GM19463 (cell line): ENCODE measurements around the gene TP53BP2.

Experiments used
- ATAC-seq: cut with Tn5 transposase; IDR thresholded peaks from one replicate; pipeline ENCODE4 v1.9.1; 2021; ENCODE audit warnings: mild to moderate bottlenecking, moderate library complexity; ENCODE audit not compliant: unreplicated experiment

Gene TP53BP2

DNA sequence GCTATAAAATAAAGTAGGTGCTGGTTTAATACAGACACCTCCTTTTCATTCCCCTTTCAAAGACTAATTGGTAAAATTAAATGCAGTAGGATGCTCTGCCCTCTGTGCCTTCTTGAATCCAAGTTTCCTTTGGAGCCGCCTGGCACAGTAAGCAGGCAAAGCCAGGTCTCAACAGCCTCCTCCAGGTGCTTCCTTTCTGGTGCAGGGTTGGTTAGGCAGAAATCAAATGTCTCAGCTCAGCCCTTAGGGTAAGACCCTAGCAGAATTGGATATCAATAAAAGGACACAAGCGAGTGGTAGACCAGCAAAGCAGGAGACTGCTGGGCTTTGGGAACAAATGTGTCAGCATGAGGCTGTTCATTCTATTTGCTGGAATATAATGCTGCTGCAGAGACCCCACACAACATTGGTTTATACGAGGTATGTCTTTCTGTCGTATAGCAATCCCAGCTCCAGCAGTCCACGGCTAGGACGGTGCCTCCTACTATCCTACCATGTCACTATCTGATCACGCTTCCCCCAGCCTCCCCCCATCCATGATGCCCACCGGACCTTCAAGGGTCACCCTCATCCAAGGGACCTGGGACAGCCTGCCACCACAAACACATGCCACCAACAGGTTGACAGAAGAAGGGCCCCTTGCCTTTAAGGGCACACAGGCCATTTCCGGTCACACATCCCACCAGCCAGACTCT is 75.0 kb downstream of the TP53BP2 start:
- no peak for ATAC-seq

DNA sequence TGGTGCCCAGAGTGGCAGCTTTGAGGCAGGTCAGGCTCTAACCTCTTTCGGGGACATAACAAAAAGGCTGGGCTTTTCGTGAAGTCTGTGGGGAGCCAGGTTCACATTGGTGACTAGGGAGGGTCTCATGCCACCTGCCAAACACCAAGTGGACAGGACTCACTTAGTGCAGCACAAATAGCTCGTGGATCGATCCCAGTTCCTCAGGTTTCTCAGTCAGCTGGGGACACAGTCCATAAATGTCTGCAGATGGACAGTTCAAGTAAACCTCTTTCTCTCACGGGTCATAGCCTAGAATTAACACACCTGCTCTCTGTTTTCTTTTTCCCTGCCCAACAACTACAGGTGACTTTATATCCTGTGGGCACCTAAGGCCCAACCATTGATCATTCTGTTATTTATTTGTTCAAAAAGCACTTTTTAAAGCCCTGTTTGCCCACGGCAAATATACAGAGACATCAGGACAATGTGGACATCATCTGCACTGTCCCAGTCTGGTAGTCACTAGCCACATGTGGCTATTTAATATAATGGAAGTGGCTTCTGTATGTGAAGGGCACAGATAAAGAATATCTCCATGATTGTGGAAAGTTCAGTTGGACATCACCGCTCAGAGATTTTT is 79.9 kb downstream of the TP53BP2 start:
- no peak for ATAC-seq

DNA sequence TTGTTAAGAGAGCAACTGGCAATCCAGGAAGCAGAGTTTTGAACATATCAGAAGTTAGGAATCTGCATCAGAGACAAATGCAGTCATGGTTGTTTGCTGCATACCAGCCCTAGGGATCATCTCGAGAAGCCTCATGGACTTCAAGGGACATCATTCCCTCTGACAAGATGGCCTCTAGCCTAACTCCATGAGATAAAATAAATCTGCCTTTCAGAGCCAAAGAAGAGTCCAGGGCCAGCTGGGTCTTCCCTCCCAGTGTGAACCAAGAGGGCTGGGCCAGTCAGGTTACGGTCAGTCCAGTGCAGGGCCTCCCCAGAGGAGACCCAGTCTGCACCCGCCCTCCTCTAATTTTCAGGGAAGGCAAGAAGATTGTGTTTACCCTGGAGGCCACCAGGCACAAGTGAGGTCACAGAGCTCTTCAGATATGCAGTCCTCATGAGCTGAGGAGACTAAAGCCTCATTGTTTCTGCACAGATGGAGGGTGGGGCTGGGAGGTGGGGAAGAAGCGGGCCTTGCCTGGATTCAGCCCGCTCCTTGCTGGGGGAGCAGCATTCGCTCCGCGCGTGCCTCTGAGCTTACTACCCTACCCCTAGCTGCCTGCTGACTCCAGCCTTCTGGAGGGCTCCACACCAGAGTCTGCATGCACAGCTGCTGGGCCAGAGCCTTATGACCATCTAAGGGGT is 80.6 kb downstream of the TP53BP2 start:
- ATAC-seq: no peak

DNA sequence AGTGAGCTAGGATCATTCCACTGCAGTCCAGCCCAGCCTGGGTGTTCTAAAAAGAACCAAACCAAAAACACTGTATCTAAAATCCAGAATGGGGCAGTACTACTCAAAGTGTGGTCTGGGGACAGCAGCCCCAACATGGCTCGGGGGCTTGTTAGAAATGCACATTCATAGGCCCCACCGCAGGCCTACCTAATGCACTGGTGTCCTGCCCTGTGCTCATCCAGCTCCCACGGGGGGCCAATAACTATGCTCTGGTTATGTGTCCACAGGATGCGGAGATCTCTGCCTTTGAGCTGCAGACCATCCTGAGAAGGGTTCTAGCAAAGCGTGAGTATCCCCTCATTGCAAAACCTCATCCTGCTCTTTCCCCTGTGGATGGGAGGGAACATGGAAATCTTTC is 81.9 kb downstream of the TP53BP2 start:
- ATAC-seq: no peak

DNA sequence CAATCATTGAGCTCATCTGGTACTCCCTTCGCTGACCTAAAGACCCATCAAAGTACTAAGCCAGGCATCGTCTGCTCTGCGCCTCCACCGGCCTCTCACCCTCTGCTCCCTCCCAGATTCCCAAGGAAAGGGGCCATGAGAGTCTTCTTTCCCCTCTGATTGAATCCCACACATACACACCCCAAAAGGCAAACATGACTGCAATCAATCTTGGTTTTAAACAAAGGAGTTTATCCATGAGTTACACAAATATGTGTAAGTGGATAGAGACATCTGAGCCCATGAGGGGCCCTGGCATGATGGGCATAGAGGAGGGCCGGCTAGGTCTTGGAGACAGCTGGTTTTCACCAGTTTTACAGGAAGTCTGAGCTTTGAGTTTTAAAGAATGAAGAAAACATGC is 82.5 kb downstream of the TP53BP2 start:
- ATAC-seq: no peak

DNA sequence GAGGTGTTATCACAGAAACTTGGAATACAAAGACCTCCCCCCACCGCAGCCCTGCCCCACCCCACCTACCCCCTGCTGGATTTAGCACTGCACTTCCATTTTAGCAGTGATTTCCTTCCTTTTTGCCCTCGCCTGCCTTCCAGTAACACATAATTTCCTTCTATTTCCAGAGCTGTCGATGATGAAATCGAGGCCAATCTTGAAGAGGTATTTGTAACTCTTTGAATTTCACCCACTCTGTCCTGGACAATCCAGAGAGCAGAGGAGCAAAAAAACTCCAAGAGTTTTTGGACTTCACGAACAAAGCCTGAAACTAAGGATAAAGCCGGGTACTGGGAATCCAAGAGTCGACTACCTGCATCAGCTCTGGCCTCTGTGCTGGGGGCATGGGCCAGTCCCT is 84.3 kb downstream of the TP53BP2 start:
- no peak for ATAC-seq

DNA sequence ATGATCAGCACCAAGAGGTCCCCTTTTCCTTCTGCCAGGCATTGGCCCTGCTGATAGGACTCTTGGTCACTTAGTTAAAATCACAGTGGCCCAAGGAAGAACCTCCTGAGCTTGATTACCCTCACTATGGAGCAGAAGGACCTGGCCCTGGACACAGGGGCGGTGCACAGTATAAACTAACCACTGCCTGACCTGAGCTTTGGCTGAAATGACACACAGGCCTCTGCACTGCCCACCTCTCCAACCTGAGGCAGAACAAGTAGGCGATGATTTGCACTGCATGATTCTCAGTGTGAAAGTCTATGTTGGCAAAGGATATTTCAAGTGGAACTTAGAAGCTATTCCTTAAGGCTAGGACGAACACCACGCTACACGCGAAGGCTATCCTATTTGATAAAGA is 84.9 kb downstream of the TP53BP2 start:
- ATAC-seq: no peak

DNA sequence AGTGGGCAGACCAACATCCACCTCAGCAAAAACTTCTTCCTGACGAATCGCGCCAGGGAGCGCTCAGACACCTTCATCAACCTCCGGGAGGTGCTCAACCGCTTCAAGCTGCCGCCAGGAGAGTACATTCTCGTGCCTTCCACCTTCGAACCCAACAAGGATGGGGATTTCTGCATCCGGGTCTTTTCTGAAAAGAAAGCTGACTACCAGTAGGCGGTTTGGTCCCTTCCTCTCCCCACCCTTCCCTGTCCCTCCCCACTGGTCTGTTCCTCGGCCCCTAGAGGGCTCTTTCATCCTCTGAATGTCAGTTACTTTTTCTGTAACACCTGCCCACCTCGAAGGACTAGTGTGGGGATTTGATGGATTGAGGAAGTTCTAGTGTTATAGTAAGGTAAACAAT is 86.5 kb downstream of the TP53BP2 start:
- ATAC-seq: no peak

DNA sequence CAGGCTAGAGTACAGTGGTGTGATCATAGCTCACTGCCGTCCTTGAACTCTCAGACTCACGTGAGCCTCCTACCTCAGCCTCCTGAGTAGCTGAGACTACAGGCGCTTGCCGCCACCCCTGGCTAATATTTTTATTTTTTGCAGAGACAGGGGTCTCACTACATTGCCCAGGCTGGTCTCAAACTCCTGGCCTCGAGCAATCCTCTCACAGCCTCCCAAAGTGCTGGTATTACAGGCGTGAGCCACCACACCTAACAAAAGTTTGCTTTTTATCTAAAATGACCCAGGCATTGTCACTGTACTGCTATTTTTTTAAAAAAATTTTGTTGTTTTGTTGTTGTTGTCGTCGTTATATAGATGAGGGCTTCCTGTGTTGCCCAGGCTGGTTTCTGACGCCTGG is 87.0 kb downstream of the TP53BP2 start:
- ATAC-seq: no peak

DNA sequence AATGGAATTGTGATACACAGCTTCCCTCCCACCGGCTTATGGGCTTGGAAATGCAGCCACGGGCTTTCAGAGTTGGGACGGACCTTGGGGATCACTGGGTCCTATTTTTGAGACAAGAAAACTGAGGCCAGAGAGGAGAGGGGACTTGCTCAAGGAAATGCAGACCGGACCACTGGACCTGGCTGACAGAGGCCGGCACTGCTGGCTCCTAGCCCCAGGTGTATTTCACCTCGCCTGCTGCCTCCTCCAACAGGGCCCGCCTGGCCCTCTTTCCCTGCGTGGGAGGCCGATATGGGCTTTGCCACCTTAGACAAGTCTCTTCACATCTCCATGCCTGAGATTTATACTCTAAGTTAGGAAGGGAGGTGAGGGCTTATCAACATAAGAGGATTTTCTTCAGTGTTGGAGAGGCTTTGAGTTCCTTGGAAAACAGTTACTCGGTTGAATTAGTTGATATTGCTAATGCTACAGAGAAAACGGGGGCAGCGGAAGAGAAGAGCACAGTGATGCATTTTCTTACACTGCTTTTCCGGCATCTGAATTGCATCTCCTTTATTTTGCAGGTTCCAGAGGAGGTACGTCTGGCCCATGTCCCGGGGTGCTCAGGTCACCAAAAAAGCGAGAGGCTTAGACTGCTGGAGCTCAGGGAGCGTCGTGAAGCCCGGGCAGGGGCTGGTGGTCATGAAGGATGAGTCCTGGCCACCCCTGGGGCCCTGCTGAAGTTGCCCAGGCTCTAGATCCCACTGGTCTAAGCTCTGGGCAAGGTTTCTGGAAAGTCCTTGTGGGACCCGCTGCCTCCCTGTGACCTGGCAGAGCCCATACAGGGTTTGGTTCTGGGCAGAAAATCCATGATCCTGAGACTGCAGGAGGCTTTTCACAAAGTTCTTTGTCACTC is 88.7 kb downstream of the TP53BP2 start:
- ATAC-seq: no peak

DNA sequence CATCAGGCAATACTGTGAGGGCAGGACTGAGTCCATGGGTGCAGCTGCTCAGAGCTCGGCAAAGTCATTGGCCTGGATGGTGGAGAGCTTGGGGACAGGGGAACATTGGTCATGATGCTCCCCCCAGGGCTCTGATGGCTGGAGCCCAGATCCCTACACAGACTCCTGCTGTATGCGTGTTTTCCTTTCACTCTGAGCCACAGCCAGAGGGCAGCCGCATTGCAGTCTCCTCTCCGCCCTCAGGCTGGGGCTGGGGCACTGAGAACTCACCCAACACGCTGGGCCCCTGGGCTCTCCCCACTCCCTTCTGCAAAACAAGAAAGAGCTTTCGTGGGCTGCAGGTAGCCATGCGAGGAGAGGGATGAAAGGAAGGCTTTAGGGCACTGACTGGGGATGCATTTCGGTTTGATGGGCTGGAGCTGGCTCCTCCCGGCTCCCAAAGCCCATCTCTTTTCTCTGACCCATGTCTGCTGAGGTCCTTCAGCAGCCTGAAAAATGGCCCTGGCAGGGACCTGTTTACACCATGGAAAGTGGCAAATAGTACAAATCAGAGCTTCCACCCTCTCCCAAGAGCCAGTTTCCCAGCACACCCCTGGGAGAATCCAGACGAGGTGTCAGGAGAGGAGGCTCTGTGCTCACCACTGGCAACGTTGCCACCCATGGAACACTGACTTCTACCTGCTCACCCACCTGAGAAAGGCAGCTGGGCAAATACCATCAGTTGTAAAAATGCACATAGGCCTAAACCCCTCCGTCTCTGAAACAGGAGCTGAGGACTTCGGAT is 89.6 kb downstream of the TP53BP2 start:
- ATAC-seq: no peak

DNA sequence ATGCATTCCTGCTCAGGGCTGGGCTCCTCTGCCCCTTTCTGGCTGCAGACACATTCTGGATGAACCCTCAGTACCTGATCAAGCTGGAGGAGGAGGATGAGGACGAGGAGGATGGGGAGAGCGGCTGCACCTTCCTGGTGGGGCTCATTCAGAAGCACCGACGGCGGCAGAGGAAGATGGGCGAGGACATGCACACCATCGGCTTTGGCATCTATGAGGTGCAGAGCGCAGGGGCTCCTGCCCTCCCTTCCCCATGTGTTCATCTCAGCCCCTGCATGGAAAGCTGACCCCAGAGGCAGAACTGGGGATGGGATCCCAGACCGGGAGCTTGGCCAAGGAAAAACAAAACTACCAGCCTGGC is 90.3 kb downstream of the TP53BP2 start:
- ATAC-seq: no peak

DNA sequence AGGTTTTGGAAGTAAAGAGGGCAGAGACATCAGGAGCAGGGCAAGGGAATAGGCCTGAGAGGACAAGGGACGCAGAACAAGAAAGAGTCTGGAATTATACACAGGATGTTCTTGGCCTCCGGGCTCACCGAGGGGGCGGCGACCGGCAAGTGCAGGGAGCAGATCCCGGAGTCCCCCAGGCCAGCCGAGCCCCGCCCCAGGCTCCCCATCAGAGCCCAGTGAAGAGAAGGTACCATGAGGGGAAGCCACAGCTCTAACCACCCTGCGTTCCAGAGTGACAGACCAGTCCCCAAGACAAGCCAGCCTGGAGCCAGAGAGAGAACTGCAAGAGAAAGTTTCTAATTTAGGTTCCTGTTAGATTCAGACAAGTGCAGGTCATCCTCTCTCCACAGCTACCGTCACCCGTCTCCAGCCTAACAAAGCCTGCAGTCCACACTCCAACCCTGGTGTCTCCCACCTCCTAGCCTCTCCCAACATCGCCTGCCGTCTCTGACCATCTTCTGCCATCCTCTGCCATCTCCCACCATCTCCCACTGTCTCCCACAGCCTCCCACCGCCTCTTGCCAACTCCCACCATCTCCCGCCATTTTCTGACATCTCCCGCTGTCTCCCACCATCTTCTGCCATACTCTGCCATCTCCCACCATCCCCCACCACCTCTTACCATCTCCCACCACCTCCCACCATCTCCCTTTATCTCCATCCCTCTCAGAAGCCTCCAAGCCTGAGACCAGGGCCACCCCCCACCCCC is 90.9 kb downstream of the TP53BP2 start:
- no peak for ATAC-seq

DNA sequence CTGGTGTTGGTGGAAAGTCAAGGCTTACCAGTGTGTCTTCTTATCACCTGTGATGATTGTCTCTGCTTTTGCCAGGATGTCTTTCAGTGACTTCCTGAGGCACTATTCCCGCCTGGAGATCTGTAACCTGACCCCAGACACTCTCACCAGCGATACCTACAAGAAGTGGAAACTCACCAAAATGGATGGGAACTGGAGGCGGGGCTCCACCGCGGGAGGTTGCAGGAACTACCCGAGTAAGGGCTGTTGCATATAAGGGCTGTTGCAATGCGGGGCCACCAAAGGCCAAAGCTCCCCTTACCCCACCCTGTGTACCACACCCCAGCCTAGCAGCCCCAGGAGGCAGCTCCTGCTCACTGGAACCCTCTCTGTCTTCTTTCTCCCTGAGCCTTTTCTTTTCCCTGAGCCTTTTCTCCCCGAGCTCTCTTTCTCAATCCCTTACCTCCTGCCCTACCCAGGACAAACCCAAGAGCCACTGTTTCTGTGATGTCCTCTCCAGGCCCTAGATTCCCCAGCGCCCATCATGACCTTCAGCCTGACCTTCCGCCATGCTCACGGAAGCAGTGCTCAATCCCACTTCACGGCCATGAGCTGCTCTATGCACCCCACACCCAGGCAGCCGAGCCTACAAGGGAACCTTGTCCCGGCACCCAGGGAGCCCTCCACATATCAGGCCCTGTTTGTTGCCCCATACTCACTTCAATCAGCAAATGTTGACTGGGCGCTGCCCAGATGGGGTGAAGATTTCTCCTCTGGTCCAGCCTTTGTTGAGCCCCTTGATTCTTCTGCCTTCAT is 92.8 kb downstream of the TP53BP2 start:
- no peak for ATAC-seq

DNA sequence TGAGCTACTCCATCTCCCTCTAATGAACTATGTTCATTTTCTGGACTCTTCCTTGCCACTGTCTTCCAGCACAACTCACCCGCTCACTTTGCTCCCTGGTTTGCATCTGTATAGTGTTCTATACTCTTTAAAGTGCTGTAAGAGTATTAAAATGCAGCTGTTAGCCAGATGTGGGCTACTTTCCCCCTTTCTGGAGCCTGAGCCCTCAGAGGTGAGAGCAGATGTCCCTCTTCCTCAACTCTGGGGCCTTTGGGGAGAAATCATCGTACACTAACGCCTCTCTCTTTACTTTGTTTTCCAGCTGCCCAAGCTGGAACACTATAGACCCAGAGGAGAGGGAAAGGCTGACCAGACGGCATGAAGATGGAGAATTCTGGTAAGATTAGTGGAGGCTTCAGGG is 94.1 kb downstream of the TP53BP2 start:
- ATAC-seq: no peak

DNA sequence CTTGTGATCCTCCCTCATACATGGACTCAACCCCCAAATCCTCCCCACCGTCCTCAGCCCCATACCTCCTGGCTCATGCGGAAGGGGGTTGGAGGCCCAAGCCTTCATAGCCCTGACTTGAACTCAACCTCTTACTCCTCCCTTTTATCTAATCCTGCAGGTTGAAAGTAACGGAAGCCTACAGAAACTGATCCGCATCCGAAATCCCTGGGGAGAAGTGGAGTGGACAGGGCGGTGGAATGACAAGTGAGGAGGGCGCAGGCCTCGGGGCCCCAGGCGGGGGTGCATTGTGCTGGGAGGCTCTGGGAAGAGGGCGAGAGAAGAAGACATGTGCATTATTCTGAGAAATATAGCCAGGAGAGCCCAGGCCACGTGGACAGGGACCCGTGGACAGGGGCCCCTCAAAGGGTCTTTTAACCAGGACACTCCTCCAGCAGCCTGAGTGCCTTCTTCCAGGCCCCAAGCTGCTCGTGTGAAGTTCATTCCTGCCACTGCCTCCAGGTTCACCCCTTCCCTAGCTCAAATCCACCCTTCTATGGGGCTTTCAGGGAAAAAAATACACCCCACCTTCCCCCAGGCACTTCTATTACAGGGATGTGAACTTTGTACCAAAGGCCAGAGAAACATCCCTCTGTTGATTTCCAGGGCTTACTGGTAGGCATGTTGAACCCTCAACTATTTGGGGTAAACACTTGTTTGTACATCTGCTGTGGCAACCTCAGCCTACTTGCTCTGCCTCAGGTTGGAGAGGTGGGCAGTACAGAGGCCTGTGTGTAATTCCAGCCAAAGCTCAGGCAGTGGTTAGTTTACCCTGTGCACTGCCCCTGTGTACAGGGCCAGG is 94.8 kb downstream of the TP53BP2 start:
- no peak for ATAC-seq

DNA sequence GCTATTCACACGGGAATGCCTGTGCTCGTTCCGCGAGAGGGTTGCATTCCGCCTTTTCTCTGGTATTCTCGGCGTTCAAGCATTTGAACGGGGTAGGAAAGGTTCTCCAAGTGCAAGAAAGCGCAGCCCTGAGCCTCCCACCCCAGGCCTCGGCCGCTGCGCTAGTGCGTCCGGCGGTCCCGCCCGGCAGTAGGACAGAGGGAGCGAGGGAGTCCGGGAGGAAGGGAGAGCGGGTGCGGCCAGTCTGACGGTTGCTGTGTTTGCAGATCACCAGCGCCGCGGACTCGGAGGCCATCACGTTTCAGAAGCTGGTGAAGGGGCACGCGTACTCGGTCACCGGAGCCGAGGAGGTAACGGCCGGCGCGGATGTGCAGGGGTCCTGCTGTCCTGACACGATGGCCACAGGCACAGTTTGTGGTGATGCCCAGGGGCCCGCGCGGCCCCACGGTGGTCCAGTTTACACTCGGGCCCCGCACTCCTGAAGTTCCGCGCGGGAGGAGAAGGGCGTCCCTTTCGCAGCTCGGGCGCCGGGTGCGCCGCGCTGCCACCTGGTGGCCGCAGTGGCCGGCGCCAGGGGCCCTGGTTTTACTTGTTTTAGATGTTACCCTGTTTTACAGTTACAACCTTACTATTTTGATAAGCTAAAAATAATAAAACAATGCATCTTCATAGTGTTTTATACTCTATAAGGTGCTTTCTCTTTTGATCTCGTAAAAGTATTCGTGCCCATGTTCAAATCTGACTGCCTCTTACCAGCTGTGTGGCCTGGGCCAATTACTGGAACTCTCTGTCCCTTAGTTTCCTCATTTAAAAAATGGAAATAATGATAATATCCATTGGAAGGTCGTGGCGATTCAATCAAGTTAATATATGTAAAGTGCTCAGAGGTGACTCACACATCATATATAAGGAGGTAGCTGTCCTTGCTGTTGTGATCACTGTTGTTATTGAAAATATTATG is 96.7 kb downstream of the TP53BP2 start:
- peak; percentile 80 for ATAC-seq
